H9 (cell line): Measurements from ENCODE around the gene GMPR2. TPM values are rescaled to one million over a fixed set of nuclear protein-coding genes. Genes with fewer than 3 reads are reported as not detected.

Experiments used
- DNase-seq: peaks from one replicate; pipeline ENCODE4 v3.0.0-alpha.2; 2017
- H2AFZ ChIP-seq: one replicate; pipeline ENCODE4 v1.6.1; 2013; ENCODE audit warnings: mild to moderate bottlenecking, low read length, control low read depth, moderate library complexity
- H2AK5ac ChIP-seq: 2 replicates; pipeline ENCODE4 v1.6.1; 2013; ENCODE audit warnings: low read length, control low read depth, mixed read lengths; ENCODE audit not compliant: insufficient read length
- H2BK120ac ChIP-seq: one replicate; pipeline ENCODE4 v1.6.1; 2013; ENCODE audit warnings: low read depth, mild to moderate bottlenecking, low read length, control low read depth, inconsistent platforms; ENCODE audit not compliant: poor library complexity, severe bottlenecking
- H2BK12ac ChIP-seq: 2 replicates; pipeline ENCODE4 v1.6.1; 2013; ENCODE audit warnings: low read length, control low read depth, mixed read lengths, low read depth; ENCODE audit not compliant: insufficient read length
- H2BK15ac ChIP-seq: 2 replicates; pipeline ENCODE4 v1.6.1; 2013; ENCODE audit warnings: low read depth, low read length, control low read depth
- H2BK20ac ChIP-seq: one replicate; pipeline ENCODE4 v1.6.1; 2013; ENCODE audit warnings: low read depth, mild to moderate bottlenecking, low read length, control low read depth, inconsistent platforms; ENCODE audit not compliant: poor library complexity, severe bottlenecking
- H2BK5ac ChIP-seq: 2 replicates; pipeline ENCODE4 v1.6.1; 2013; ENCODE audit warnings: low read length, control low read depth, mixed read lengths; ENCODE audit not compliant: insufficient read length
- H3K14ac ChIP-seq: 2 replicates; pipeline ENCODE4 v1.6.1; 2013; ENCODE audit warnings: low read length, control low read depth; ENCODE audit not compliant: insufficient read depth
- H3K18ac ChIP-seq: 2 replicates; pipeline ENCODE4 v1.6.1; 2013; ENCODE audit warnings: low read depth, mild to moderate bottlenecking, mixed read lengths, low read length, control low read depth; ENCODE audit not compliant: insufficient read length
- H3K23ac ChIP-seq: 2 replicates; pipeline ENCODE4 v1.6.1; 2013; ENCODE audit warnings: low read length, control low read depth, mixed read lengths, low read depth; ENCODE audit not compliant: insufficient read length
- H3K23me2 ChIP-seq: 2 replicates; pipeline ENCODE4 v1.6.1; 2013; ENCODE audit warnings: low read depth, mild to moderate bottlenecking, mixed read lengths, low read length, control low read depth; ENCODE audit not compliant: insufficient read length, poor library complexity, severe bottlenecking
- H3K27ac ChIP-seq: 2 replicates; pipeline ENCODE4 v1.5.1; 2013; ENCODE audit warnings: low read length, control low read depth, mixed read lengths, low read depth; ENCODE audit not compliant: insufficient read length
- H3K27me3 ChIP-seq: 2 replicates; pipeline ENCODE4 v1.6.1; 2013; ENCODE audit warnings: low read length, control low read depth, inconsistent platforms; ENCODE audit not compliant: insufficient read depth
- H3K4ac ChIP-seq: 2 replicates; pipeline ENCODE4 v1.6.1; 2013; ENCODE audit warnings: low read depth, mild to moderate bottlenecking, control low read depth, inconsistent platforms, low read length, moderate library complexity
- H3K4me1 ChIP-seq: 2 replicates; pipeline ENCODE4 v1.6.1; 2013; ENCODE audit warnings: low read length, control low read depth, inconsistent platforms; ENCODE audit not compliant: insufficient read depth
- H3K4me2 ChIP-seq: 2 replicates; pipeline ENCODE4 v1.6.1; 2013; ENCODE audit warnings: low read length, control low read depth, mixed read lengths; ENCODE audit not compliant: insufficient read length, insufficient read depth
- H3K56ac ChIP-seq: 2 replicates; pipeline ENCODE4 v1.6.1; 2013; ENCODE audit warnings: low read depth, mild to moderate bottlenecking, mixed read lengths, low read length, control low read depth; ENCODE audit not compliant: insufficient read length
- H3K79me1 ChIP-seq: 2 replicates; pipeline ENCODE4 v1.6.1; 2013; ENCODE audit warnings: low read depth, mild to moderate bottlenecking, moderate library complexity, low read length, control low read depth, inconsistent platforms; ENCODE audit not compliant: insufficient read depth, poor library complexity, severe bottlenecking
- H3K79me2 ChIP-seq: 2 replicates; pipeline ENCODE4 v1.6.1; 2013; ENCODE audit warnings: low read length, control low read depth, inconsistent platforms; ENCODE audit not compliant: insufficient read depth
- H3K9ac ChIP-seq: 2 replicates; pipeline ENCODE4 v1.6.1; 2013; ENCODE audit warnings: low read length, control low read depth, mixed read lengths; ENCODE audit not compliant: insufficient read length; ENCODE audit errors: extremely low read depth
- H3K9me3 ChIP-seq: one replicate; pipeline ENCODE4 v1.6.1; 2013; ENCODE audit warnings: low read depth, low read length, inconsistent platforms; ENCODE audit not compliant: control insufficient read depth
- H3T11ph ChIP-seq: one replicate; pipeline ENCODE4 v1.6.1; 2013; ENCODE audit warnings: mild to moderate bottlenecking, low read length, control low read depth, inconsistent platforms
- H4K20me1 ChIP-seq: one replicate; pipeline ENCODE4 v1.6.1; 2013; ENCODE audit not compliant: control insufficient read depth, insufficient read length, insufficient read depth
- H4K5ac ChIP-seq: 2 replicates; pipeline ENCODE4 v1.6.1; 2013; ENCODE audit warnings: low read depth, mild to moderate bottlenecking, mixed read lengths, low read length, control low read depth; ENCODE audit not compliant: insufficient read length
- H4K8ac ChIP-seq: replicated peaks from 2 replicates; pipeline ENCODE4 v1.6.1; 2013; ENCODE audit warnings: low read length, control low read depth, mixed read lengths, low read depth; ENCODE audit not compliant: insufficient read length
- H4K91ac ChIP-seq: 2 replicates; pipeline ENCODE4 v1.6.1; 2013; ENCODE audit warnings: low read depth, mild to moderate bottlenecking, moderate library complexity, mixed read lengths, low read length, control low read depth; ENCODE audit not compliant: insufficient read length
- H3K27ac Mint-ChIP-seq, 3 experiments: 2 replicates in 2 of 3; 3 replicates in 1 of 3; pipeline ENCODE4 v1.8.0; 2020 to 2021; ENCODE audit warnings: mixed read lengths in 3 of 3, mild to moderate bottlenecking in 1 of 3, moderate library complexity in 1 of 3
- H3K27me3 Mint-ChIP-seq: 2 replicates; pipeline ENCODE4 v1.8.0; 2021; ENCODE audit warnings: low read depth, mild to moderate bottlenecking, moderate library complexity, mixed read lengths
- H3K36me3 Mint-ChIP-seq, 3 experiments: 2 replicates in 2 of 3; 3 replicates in 1 of 3; pipeline ENCODE4 v1.8.0; 2020 to 2021; ENCODE audit warnings: low read depth in 3 of 3, mixed read lengths in 3 of 3; ENCODE audit not compliant: insufficient read depth in 1 of 3
- H3K4me1 Mint-ChIP-seq, 2 experiments: 2 replicates each; pipeline ENCODE4 v1.8.0; 2020; ENCODE audit warnings: mixed read lengths in 2 of 2
- H3K4me3 Mint-ChIP-seq, 2 experiments: 2 replicates in 1 of 2; 3 replicates in 1 of 2; pipeline ENCODE4 v1.8.0; 2020 to 2021; ENCODE audit warnings: mild to moderate bottlenecking in 2 of 2, mixed read lengths in 2 of 2, moderate library complexity in 1 of 2
- H3K9me3 Mint-ChIP-seq, 2 experiments: 2 replicates in 1 of 2; 3 replicates in 1 of 2; pipeline ENCODE4 v1.8.0; 2020; ENCODE audit warnings: mild to moderate bottlenecking in 2 of 2, mixed read lengths in 2 of 2, moderate library complexity in 1 of 2
- CTCF ChIP-seq: fragments of 200-600 bp; sonication (generic); conservative IDR thresholded peaks from 3 replicates; pipeline ENCODE4 v1.8.0; 2021; ENCODE audit warnings: antibody characterized with exemption, mild to moderate bottlenecking
- WGBS: extraction: QIAGEN DNeasy Blood & Tissue Kit; methylation state at CpG from one replicate; pipeline ENCODE4 v1.1.7; 2013; ENCODE audit warnings: missing lambda C conversion rate, low lambda C conversion rate, mixed read lengths; ENCODE audit not compliant: insufficient read length; ENCODE audit errors: extremely low coverage; 5-methylcytosine and 5-hydroxymethylcytosine counted together
- total RNA-seq: library from RNA; stranded (reverse); gene quantifications from 2 replicates; pipeline ENCODE4 v1.2.1, GENCODE V29; 2021

Gene GMPR2
- total RNA-seq, 1 experiment from 2014 or later, result 84.7 TPM

GRCh38 chr14:24219080-24219479, 13.6 kb upstream of the GMPR2 start:
- Histone ChIP-seq H3K9ac (no peak overlapping the region), H3K4me1 (no peaks in the 10 kb centered on the region), H3K23me2 (peaks cover 8% of the 10 kb centered on the region), H3K56ac (no peak overlapping the region), H4K8ac (no peak overlapping the region), H3K79me1 (peaks cover 11% of the 10 kb centered on the region), H2AFZ (no peak overlapping the region), H3K4me2 (no peak overlapping the region), H2BK120ac (no peak overlapping the region), H2BK5ac (no peak overlapping the region), H3K18ac (no peak overlapping the region), H2BK15ac (no peak overlapping the region), H3K79me2 (peaks cover 3% of the 10 kb centered on the region; the same call in 1 of the 2 replicates), H3K9me3 (no peaks in the 10 kb centered on the region), H3K27ac (no peak overlapping the region), H2AK5ac (no peak overlapping the region), H2BK12ac (no peak overlapping the region), H3K23ac (no peak overlapping the region), H3K14ac (no peak overlapping the region), H3K27me3 (no peaks in the 10 kb centered on the region), H4K91ac (no peak overlapping the region), H4K20me1 (no peaks in the 10 kb centered on the region), H4K5ac (no peak overlapping the region), H3T11ph (no peak overlapping the region), H3K4ac (no peak overlapping the region), H2BK20ac (no peak overlapping the region)
- H3K4me3 Mint-ChIP-seq, result no peak overlapping the region
- peaks cover 11 to 13% of the 10 kb centered on the region in 2 experiments for H3K4me1 Mint-ChIP-seq
- H3K27ac Mint-ChIP-seq, result no peak overlapping the region
- no peak for TF ChIP-seq CTCF
- H3K27me3 Mint-ChIP-seq, result no peaks in the 10 kb centered on the region
- no peaks in the 10 kb centered on the region for H3K9me3 Mint-ChIP-seq
- no peak for DNase-seq
- H3K36me3 Mint-ChIP-seq, result peaks cover 0 to 13% (median 9%) of the 10 kb centered on the region in 3 experiments; a peak in 5 of 7 replicates
- no CpG with 5 or more reads among the region's 4 CpGs for WGBS
